ENCODE measurements around the gene PHF21A.
"Not testable (repeated sequence)": the region's sequence is repeated elsewhere in the genome, so short reads cannot be mapped to it uniquely, and the experiment has no call there.

Gene PHF21A

GRCh38 chr11:45900916-45901617 is 220.2 kb downstream of the PHF21A start:
- no peak for DNase-seq

- not testable (repeated sequence) for DNase-seq
These were observed 221.0 kb downstream of the PHF21A start for GRCh38 chr11:45900175-45900800.

DNA sequence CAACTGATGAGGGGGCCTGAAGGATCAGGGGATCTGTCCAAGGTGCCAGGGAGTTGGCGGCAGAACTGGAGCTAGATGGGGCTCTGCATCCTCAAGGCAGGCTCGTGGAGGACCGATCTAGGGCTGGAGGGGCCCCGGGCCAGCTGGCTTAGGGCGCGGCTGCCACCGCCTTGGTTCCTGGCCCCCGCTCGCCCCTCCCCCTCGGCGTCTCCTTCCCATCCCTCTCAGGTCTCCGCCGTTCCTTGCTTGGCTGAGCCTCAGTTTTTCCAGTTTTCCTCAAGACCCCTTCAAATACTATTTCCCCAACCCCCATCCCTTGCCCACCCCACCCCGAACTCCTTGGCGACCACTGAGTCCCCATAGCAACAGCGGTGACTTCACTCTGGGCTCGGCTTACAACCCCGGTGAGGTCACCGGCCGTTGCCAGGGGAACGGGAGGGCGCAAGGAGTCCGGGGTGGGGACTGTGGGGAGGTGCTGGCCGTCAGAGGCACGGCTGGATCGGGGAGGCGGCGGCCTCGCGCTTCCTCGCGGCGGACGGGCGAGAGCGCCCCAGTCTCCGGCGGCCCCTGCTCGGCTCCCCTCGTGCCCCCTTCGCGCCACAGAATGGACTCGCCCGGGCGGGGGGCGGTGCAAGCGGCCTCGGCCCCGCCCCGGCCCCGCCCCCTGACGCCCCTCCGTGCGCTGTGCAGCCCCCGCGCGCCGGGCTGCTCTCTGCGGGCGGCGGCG is 221.6 kb downstream of the PHF21A start:
- no peak for DNase-seq

DNA sequence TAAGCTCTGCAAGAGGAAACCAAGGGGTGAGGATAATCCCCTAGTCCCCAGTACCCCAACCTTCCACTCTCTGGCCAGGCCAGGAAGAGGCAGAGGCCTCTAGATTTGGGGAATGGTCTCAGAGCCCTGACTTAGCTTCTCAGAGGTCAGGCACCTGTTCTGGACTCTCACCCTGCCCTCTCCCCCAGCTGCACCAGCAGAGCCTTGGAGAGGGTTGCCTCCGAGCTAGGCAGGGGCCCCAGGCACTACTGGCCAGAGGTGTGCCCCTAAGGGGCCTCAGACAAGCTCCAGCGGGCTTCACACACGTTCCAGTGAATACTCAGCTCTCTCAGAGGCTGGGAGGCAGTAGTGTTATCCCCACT is 222.2 kb downstream of the PHF21A start:
- DNase-seq: no peak

DNA sequence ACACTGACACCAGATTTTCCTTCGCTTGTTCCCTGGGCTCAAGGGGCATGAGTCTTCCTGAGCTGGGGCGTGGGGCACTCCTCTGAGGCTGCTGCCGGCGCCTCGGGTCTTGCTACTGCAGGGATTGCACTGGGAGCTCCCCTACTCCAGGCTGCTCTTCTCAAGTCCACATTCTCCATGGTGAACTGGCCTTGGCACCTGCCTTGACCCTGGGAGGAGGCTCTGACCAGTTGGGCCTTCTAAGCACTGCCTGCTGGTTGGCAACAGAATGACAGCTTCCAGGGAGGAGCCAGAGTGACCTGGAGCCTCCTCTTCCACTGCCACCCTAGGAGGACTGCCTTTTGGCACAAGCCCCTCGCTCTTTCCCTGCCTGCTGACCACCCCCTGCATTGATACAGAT is 223.7 kb downstream of the PHF21A start:
- DNase-seq: no peak

DNA sequence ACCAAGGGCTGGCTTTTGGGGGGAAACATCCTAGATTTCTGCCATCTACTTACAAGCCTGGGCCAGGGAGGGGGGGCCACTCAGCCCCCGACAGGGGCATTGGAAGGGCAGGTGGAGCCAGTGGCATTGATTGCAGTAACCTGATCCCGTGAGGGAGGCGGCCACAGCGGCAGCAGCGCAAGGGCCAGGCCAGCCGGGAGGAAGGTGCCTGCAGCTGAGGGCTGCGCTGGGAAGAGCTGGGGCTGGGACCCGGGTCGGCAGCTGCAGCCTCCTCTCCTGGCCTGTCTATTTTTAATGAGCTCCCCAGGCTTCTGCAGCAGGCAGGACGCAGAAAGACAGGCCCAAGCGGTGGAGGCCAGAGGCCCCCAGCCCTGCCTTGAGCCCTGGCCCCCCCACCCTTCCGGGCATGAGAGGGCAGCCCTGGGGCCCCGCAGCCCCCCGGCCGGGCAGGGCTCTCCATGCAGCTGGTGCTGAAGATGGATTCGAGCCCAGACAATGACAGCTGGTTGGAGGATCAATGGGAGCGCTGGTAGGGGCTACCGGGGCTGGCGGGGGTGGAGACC is 224.8 kb downstream of the PHF21A start:
- DNase-seq: no peak

DNA sequence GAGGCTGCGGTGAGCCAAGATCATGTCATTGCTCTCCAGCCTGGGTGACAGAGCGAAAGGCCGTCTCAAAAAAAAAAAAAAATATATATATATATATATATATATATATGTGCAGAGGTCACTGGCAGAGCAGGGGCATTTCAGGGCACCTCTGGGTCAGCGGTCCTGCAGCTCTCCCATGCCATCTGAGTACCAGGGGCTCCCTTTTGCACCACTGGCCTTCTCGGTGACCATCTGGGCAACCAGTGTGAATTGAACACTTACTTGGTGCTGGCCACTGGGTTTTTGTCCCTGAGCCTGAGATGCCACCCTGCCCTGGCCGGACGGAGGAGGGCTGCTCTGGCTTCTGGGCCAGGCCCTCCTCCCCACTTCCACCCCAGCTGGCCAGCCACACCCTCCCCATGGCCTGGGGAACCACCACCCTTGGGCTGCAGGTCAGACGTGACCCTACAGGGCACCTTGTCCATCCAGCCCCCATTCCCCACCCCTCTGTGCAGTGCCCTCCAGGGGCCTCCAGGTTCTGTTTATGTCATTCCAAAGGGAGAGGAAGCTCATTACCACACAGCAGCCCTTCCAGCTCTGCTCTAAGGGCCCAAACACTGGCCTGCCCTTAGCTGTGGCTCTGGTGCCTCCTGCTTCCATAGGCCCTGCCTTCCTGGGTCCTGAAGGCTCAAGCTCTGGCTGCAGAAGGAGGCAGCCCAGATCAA is 225.5 kb downstream of the PHF21A start:
- no peak for DNase-seq

- DNase-seq: no peak
These were observed 226.6 kb downstream of the PHF21A start for GRCh38 chr11:45894555-45895247.

DNA sequence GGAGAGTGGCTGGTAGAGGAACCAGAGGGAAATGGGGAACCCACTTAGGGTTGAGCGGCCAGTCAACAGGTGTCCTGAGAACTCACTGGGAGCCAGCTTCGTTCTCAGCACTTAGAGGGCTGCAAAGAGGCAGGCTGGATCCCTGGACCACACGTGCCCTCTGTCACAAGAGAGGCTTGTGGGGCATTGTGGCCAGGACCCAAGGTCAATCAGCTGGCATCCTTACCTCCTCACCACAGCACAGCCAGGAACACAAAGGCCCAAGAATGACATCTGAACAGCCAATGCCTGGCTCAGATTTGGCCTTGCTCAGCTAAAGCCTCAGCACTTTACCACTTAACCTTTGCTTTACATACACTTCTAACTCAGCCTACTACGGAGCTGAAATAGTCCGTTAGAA is 228.4 kb downstream of the PHF21A start:
- no peak for DNase-seq

DNA sequence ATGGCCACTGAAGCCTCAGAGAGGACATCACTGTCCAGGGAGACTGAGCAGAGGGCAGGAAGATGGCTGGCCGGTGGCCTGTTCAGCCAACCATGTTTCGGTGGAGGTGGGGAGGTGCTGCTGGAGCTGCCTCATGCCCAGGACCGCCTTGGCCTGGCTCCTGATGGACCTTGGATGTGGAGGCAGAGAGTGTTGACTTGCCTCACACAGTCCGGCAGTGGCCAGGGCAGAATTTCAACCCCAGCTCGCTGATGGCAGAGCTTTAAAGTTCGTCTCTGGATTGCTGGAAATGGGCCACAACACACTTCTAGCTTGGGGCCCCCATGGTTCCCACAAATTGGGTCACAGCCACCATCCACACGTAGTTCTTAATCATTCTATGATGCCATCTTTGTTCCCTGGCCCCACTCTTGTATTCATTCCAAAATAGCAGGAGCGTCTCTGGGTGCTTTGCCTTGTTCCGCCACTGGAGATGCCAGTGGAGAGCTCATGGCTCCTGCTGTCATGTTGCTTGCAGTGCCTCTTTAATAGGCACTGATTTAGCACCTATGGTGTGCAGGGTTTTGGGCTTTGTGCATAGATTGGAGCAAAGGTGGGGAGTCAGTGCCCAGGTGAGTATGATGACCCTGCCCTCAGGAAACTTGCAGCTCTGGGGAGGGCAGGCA is 230.2 kb downstream of the PHF21A start:
- no peak for DNase-seq

DNA sequence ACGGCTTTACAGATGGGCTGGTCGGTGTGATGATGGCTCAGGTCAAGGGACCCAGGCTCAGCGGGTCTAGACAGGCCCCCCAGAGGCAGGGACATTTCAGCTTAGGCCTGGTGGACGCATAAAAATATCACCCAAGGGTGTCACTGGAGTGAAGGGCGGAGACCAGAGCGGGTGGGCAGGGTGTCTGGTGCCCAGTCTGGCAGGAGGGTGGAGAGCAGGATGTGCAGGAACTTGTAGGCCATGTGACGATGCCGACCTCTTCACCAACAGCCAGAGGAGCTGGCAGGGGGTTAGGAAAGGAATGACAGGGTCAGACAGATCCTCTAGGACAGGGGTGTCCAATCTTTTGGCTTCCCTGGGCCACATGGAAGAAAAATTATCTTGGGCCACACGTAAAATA is 231.3 kb downstream of the PHF21A start:
- no peak for DNase-seq

GRCh38 chr11:45889555-45889954 is 231.7 kb downstream of the PHF21A start:
- DNase-seq: no peak

- no peak for DNase-seq
These were observed 233.7 kb downstream of the PHF21A start for GRCh38 chr11:45887587-45887986.

- DNase-seq: no peak
These were observed 234.3 kb downstream of the PHF21A start for GRCh38 chr11:45886816-45887520.

GRCh38 chr11:45885921-45886721 is 235.1 kb downstream of the PHF21A start:
- DNase-seq: no peak

DNA sequence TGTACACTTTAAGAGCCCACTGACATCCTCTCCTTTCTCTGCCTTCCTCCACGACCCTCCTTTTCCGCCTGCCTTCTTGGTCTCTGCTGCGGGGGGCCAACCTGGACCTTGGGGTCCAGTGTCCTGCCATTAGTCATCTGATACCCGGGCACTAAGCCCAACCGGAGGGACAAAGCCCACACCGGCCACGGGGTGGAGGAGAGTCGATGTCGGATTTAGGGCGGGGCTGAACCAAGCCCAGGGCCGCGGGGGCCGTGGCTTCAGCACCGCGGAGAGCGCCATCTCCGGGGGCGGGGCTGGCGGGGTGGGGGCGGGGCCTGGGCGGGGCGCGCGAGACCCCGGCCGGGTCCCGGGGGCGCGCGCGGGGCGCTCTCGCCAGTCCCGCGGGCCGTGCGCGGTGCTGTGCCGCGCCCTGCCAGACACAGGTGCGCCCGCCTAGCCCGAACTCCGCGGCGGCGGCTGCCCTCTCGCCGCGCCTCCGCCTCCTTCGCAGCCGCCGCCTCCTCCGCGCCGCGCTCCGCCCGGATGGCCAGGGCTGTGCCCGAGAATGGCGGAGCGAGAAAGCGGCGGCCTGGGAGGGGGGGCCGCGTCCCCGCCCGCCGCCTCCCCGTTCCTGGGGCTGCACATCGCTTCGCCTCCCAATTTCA is 235.9 kb downstream of the PHF21A start, which contains the start of gene MAPK8IP1:
TSS of gene MAPK8IP1 (plus strand) at position 378 of the 647 bp plus-strand sequence. CDS start at position 548, 170 bp downstream.
- DNase-seq: no peak

- DNase-seq: no peak
These were observed 236.6 kb downstream of the PHF21A start for GRCh38 chr11:45884596-45885185.
